Right atrium auricular region (tissue), 2 donors: ENCODE data around the gene PAIP2. TPM values are rescaled to one million over a fixed set of nuclear protein-coding genes. Genes with fewer than 3 reads are reported as not detected.
A peak's percentile ranks its signal among the peaks of the same experiment; 100 is the strongest.
"Not testable (repeated sequence)": the region's sequence is repeated elsewhere in the genome, so short reads cannot be mapped to it uniquely, and the experiment has no call there.

Experiments
- DNase-seq: peaks from one replicate; pipeline ENCODE4 v3.0.0-alpha.2; 2019; ENCODE audit warnings: low spot score
- H3K27ac ChIP-seq, 2 donors: fragments of 200-600 bp; sonication (generic); 1 replicate in 1 of 2; 2 replicates in 1 of 2; pipeline ENCODE4 v1.5.1; 2016 to 2019
- H3K27me3 ChIP-seq, 2 donors: fragments of 200-600 bp; sonication (generic); one replicate each; pipeline versions ENCODE4 v1.5.1 to v1.6.0; 2017 to 2019
- H3K36me3 ChIP-seq: fragments of 200-600 bp; sonication (generic); one replicate; pipeline ENCODE4 v1.5.1; 2016
- H3K4me1 ChIP-seq, 2 donors: fragments of 200-600 bp; sonication (generic); one replicate each; pipeline versions ENCODE4 v1.5.1 to v1.6.0; 2017 to 2019
- H3K4me3 ChIP-seq, 2 donors: fragments of 200-600 bp; sonication (generic); 1 replicate in 1 of 2; 2 replicates in 1 of 2; pipeline ENCODE4 v1.5.1; 2017 to 2019; ENCODE audit warnings: mild to moderate bottlenecking in 1 of 2, moderate library complexity in 1 of 2
- H3K9me3 ChIP-seq, 2 donors: fragments of 200-600 bp; sonication (generic); one replicate each; pipeline ENCODE4 v1.5.1; 2019
- CTCF ChIP-seq, 2 donors: fragments of 200-600 bp; sonication (generic); IDR thresholded peaks; one replicate each; pipeline ENCODE4 v1.5.1; 2019; ENCODE audit warnings: antibody characterized with exemption in 2 of 2
- total RNA-seq, 2 donors: library from RNA; depleted of rRNA; stranded (reverse); fragments of >200 nt; gene quantifications; one replicate each; pipeline ENCODE4 v1.1.0, GENCODE V29; 2016

Gene PAIP2
- total RNA-seq, 2 donors from 2014 or later, result 97.6 to 156 TPM

- H3K4me1 ChIP-seq, result peaks cover 4 to 21% of the 10 kb centered on the region in 2 donors
- no peak for TF ChIP-seq CTCF (IDR thresholded peaks at IDR 0.05)
Observed at GRCh38 chr5:139404484-139404840, 62.8 kb downstream of the PAIP2 start.

GRCh38 chr5:139406963-139407362 lies 65.3 kb downstream of the PAIP2 start:
- Histone ChIP-seq H3K4me1 (peaks cover 4 to 21% of the 10 kb centered on the region in 2 donors), H3K36me3 (no peaks in the 10 kb centered on the region), H3K27me3 (no peaks in the 10 kb centered on the region), H3K27ac (no peak overlapping the region), H3K4me3 (no peak overlapping the region), H3K9me3 (no peaks in the 10 kb centered on the region)
- DNase-seq, result no peak
- TF ChIP-seq CTCF (IDR thresholded peaks at IDR 0.05), result no peak

More at GRCh38 chr5:139404484-139404840, 62.8 kb downstream of the PAIP2 start:
- H3K9me3 ChIP-seq, result no peaks in the 10 kb centered on the region
- no peak for DNase-seq
- H3K27me3 ChIP-seq, result no peaks in the 10 kb centered on the region
- peak overlapping the region; percentile 39 to 57 for H3K4me3 ChIP-seq
- no peaks in the 10 kb centered on the region for H3K36me3 ChIP-seq
- peak overlapping the region; percentile 90 to 93 for H3K27ac ChIP-seq

- Histone ChIP-seq H3K27ac (no peak overlapping the region), H3K4me3 (no peak overlapping the region), H3K27me3 (no peaks in the 10 kb centered on the region), H3K4me1 (peaks cover 4 to 19% of the 10 kb centered on the region in 2 donors), H3K36me3 (no peaks in the 10 kb centered on the region), H3K9me3 (no peaks in the 10 kb centered on the region)
- no peak for DNase-seq
- TF ChIP-seq CTCF (IDR thresholded peaks at IDR 0.05), result no peak
Observed at GRCh38 chr5:139407517-139407916, 65.9 kb downstream of the PAIP2 start.

- H3K36me3 ChIP-seq, result no peaks in the 10 kb centered on the region
- peaks cover 4 to 12% of the 10 kb centered on the region in 2 donors for H3K4me1 ChIP-seq
- H3K27ac ChIP-seq, result no peak overlapping the region
- no peak for DNase-seq
- no peak overlapping the region for H3K4me3 ChIP-seq
- H3K27me3 ChIP-seq, result no peaks in the 10 kb centered on the region
- TF ChIP-seq CTCF (IDR thresholded peaks at IDR 0.05), result no peak
- no peaks in the 10 kb centered on the region for H3K9me3 ChIP-seq
Observed at GRCh38 chr5:139408191-139408590, 66.5 kb downstream of the PAIP2 start.

GRCh38 chr5:139409116-139409515 lies 67.5 kb downstream of the PAIP2 start:
- not testable (repeated sequence) for H3K9me3 ChIP-seq, H3K36me3 ChIP-seq, H3K27ac ChIP-seq, DNase-seq, H3K4me3 ChIP-seq, H3K27me3 ChIP-seq
- peaks cover 2 to 14% of the 10 kb centered on the region in 2 donors for H3K4me1 ChIP-seq

- Histone ChIP-seq H3K4me1 (peaks cover 0 to 20% of the 10 kb centered on the region in 2 donors), H3K27ac (no peak overlapping the region), H3K36me3 (no peaks in the 10 kb centered on the region), H3K27me3 (no peaks in the 10 kb centered on the region), H3K4me3 (no peak overlapping the region), H3K9me3 (no peaks in the 10 kb centered on the region)
- TF ChIP-seq CTCF (IDR thresholded peaks at IDR 0.05), result no peak
- DNase-seq, result no peak
Observed at GRCh38 chr5:139410121-139410992, 68.7 kb downstream of the PAIP2 start.
